HL-60/S4 treated with phorbol 12-myristate 13-acetate at 8.2 ng/mL for 4 days and 3 days (cell line): ENCODE results near the gene INMT.

Source experiments
- in situ Hi-C: fragments of 300-500 bp; cut with MboI; formaldehyde crosslinking; loops from 2 replicates; pipeline ENCODE4 v1.15.0; 2022; ENCODE audit warnings: low sequenced_read_pairs

INMT gene

GRCh38 chr7:30779574-30779973 lies 27.6 kb downstream of the INMT start:
- in situ Hi-C loops: no loop called here

DNA sequence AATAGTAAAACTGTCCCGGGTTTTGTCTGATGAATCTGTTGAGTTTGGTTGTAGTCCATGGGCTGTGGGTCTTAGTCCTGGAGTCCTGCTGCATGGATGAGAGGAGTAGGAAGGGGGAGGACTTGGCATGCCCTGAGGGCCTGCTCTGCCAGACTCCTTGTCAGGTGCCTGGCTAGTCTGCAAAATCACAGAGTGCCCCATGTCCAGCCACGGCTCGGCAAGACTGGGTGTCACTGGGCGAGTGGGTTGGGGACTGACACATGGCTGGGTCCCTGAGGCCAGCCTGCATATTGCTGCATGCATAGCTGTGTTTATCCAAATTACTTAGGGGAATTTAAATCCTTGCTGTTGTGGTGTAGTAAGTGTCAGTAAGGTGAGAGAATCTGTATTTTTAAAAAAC lies 29.0 kb downstream of the INMT start:
- in situ Hi-C loops: no loop called here

GRCh38 chr7:30782690-30783089 lies 30.8 kb downstream of the INMT start:
- in situ Hi-C loops: no loop called here

GRCh38 chr7:30785786-30786185 lies 33.9 kb downstream of the INMT start:
- in situ Hi-C loops: no loop called here

DNA sequence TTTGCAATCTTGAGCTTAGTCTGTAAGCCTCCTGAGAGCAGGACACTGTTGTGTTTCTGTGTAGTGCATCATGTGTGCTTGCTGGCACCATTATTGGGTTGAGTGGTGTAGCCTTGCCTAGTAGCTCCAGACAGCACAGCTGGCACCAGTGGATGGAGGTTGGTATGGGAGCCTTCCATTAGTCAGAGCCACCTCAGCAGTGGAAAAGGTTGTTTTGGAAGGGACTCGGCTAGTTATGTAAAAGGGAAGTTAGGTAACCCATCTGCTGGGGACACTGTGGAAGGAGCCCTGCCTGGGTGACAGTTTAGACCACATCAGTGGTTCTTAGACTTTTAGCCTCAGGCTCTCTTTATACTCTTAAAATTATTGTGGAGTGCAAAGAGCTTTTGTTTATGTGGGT lies 35.6 kb downstream of the INMT start:
- in situ Hi-C loops: no loop called here

- in situ Hi-C loops: no loop called here
Measured at GRCh38 chr7:30788640-30789333, 36.9 kb downstream of the INMT start.

GRCh38 chr7:30789334-30789711 lies 37.4 kb downstream of the INMT start:
- in situ Hi-C loops: no loop called here

- in situ Hi-C loops: no loop called here
Measured at GRCh38 chr7:30790356-30790755, 38.4 kb downstream of the INMT start.

GRCh38 chr7:30791114-30791513 lies 39.2 kb downstream of the INMT start:
- in situ Hi-C loops: no loop called here

DNA sequence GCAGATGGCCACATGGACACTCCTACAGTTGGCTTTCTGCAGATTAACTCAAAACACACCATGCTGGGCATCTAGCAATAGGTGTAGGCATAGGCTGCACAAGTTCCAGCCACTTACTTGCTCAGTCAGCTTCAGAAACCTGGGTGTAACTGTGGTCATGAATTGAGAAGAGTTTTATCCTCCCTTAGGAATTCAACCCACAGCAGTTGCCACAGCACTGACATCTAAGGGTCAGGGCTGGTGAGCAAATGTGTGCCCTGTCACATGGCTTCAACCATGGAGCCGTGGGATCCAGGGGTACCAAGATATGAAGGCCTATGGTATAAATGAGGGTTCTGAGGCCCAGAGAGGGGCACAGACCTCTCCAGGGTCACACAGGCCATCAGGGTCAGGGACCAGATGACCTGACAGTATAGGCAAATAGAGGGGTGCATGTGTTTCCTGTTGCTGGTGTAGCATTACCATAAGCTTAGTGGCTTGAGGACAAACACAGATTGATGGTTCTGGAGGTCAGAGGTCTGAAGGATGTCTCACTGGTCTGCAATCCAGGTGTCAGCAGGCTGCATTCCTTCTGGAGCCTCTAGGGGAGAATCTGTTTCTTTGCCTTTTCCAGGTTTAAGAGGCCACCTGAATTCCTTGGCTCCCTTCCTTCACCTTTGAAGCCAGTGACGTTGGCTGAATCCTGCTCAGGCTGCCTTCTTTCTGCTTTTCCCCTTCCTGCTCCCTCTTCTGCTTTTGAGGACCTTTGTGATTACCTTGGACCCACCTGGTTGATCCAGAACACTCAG lies 43.4 kb downstream of the INMT start:
- in situ Hi-C loops: no loop called here

DNA sequence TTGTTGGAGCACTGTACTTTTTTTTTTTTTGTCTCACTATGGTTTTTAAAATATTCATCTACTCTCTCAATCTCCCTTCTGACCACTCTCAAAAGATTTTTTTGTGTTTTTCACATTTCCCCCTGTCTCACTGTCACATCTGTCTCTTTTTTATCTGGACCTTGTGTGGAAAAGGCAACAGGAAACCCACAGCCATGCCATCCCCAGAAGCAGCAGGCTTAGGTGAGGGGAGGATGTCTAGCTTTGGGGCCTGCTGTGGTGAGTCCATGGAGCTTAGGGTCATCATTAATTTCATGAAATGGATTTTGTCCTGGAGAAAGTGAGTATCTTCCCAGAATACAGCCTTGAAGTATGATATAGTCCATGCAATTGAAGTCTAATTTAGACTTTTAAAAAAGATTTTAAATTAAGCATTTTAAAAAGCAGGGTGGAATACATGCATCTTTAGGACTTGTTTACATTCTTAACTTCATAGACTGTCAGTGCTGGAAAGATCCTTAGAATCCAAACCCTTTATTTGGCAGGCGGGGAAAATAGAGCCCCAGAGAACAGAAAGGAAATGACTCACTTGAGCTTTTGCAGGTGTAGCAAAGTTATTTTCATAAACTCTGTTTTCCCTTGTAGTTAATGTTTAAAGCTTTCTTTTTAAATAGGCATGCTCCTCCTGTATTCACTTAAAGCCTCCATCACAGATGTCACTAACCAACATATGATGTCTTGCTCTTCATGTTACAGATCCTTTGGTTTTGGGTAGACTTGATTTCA lies 44.4 kb downstream of the INMT start:
- in situ Hi-C loops: no loop called here

- in situ Hi-C loops: no loop called here
Measured at GRCh38 chr7:30797176-30798040, 45.5 kb downstream of the INMT start.

- in situ Hi-C loops: no loop called here
Measured at GRCh38 chr7:30799206-30799975, 47.5 kb downstream of the INMT start.

DNA sequence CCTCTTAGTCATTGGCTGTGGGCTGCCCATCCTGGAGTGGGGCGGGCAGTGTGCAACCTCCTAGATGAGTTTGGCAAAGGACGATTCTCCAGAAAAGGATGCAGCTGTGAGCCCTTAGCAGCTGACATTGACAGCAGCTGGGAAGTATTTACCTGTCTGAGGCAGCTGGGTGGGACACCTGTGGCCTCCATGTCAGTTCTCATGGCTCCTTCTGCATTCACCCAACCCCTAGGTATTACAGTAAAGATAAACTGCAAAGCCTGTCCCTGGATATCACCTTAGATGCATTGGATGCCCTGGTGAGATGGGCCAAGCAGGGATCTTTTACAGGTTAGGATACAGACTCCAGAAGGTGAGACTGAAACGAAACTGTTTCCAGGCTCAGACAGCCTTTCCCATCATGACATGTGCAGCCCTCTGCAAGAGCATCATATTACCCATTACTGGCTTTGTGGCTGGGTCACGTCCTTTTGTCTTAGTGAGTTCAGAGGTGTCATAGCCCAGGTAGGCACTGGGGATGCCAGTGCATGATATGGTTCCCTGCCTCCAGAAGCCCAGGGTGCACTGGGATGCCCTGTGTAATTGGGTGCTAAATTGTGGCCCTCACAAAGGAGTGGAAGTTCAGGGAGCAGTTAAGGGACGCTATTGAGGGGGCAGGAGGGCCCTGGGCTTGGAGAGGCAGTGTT lies 48.2 kb downstream of the INMT start:
- in situ Hi-C loops: loop anchor here (10.0 kb wide), 1 partner anchor 325 kb away; no protein-coding TSS in a partner anchor

DNA sequence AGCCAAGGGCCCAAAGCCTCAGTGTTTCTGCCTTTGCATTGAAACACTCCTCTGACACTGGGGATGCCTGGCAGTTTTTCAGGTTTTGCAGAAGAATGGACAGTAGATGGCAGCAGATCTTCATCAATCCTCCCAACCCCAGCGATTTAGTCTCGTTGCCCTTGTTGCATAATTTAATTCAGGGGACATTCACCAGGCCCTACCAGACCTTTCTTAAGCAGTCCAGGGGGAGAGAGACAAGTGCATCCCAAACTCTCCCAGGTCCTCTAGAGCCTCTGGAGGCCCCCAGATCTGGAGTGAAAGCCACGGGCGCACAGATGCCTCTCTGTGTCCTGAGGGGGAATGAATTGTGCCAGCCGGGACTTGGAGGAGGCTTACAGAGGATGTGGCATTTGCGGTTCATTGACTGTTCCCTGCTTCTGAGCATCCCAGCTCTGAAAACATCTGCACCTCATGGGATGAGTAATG lies 48.9 kb downstream of the INMT start:
- in situ Hi-C loops: loop anchor here (10.0 kb wide), 1 partner anchor 324 kb away; no protein-coding TSS in a partner anchor

DNA sequence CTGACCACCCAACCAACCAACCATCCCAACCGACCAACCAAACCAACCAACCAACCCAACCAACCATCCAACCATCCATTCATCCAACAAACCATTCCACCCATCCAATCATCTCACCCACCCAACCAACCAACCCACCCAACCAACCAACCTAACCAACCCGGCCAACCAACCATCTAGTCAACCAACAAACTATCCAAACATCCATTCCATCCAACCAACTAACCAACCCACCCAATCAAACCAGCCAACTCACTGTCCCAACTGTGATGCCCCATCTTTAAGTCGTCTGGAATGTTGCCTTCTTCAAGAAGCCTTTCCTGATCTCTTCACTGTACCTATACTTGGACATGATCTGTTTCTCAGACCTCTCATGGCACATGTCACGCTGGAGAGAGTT lies 50.9 kb downstream of the INMT start:
- in situ Hi-C loops: loop anchor here (10.0 kb wide), 1 partner anchor 322 kb away; no protein-coding TSS in a partner anchor

- in situ Hi-C loops: loop anchor here (10.0 kb wide), 1 partner anchor 321 kb away; no protein-coding TSS in a partner anchor
Measured at GRCh38 chr7:30804078-30804661, 52.2 kb downstream of the INMT start.

- in situ Hi-C loops: loop anchor here (10.0 kb wide), 1 partner anchor 320 kb away; no protein-coding TSS in a partner anchor
Measured at GRCh38 chr7:30805081-30805691, 53.3 kb downstream of the INMT start.
